ENCODE measurements around the gene CCDC158.

GRCh38 chr4:76272582-76272981, 148.4 kb downstream of the CCDC158 start:
- TF ChIP-seq CTCF (IDR thresholded peaks at IDR 0.05; ENCODE audit: insufficient read depth, low read length, poor library complexity, severe bottlenecking) (no peak), EZH2phosphoT487 (conservative IDR thresholded peaks at IDR 0.05; ENCODE audit: low read length) (no peak)
